ENCODE results near the gene CCL18. TPM values are rescaled to one million over a fixed set of nuclear protein-coding genes. Genes with fewer than 3 reads are reported as not detected.

Gene CCL18
- total and polyA plus RNA-seq, 2 of the 4 experiments (the other 2 are of a cell fraction) = not detected

GRCh38 chr17:36024106-36024869, 39.8 kb upstream of the CCL18 start:
- no peak overlapping the region for H4K5ac ChIP-seq (ENCODE audit: low read depth, low read length)
- no peaks in the 10 kb centered on the region for H3K9me1 ChIP-seq (ENCODE audit: insufficient read depth, low read length)
- no peak overlapping the region for H2BK20ac ChIP-seq (ENCODE audit: low read depth, low read length)
- H2AK9ac ChIP-seq (replicated peaks; ENCODE audit: low read depth, low read length, poor library complexity) = no peak overlapping the region
- no peak overlapping the region for H3K4ac ChIP-seq (ENCODE audit: low read depth, low read length)
- no peak overlapping the region for H3K56ac ChIP-seq (ENCODE audit: extremely low read depth, insufficient read depth, low read length)
- H3K4me2 ChIP-seq (ENCODE audit: low read depth, low read length) = no peak overlapping the region
- H3K9me3 ChIP-seq (ENCODE audit: control insufficient read depth, insufficient read depth, low read length) = no peaks in the 10 kb centered on the region
- H3K4me1 ChIP-seq (ENCODE audit: control insufficient read depth, insufficient read depth, low read length) = no peaks in the 10 kb centered on the region
- in situ Hi-C loops (cut with MboI; ENCODE audit: low sequenced_read_pairs) (no loop called here), dilution Hi-C loops (cut with HindIII; ENCODE audit: low sequenced_read_pairs, unreplicated experiment) (no loop called here), intact Hi-C loops (cut with micrococcal nuclease) (no loop called here)
- H2AK5ac ChIP-seq (ENCODE audit: low read depth, low read length) = no peak overlapping the region
- DNase-seq = no peak
- H3K4me3 ChIP-seq (ENCODE audit: insufficient read depth, low read depth, low read length) = no peak overlapping the region
- no peak overlapping the region for H3K23ac ChIP-seq (ENCODE audit: low read depth, low read length)
- no peak overlapping the region for H3K27ac ChIP-seq (ENCODE audit: insufficient read depth, low read length)
- H2BK15ac ChIP-seq (ENCODE audit: low read depth, low read length) = no peak overlapping the region
- H3K18ac ChIP-seq (ENCODE audit: low read depth, low read length) = no peak overlapping the region
- TF ChIP-seq MXI1 (IDR thresholded peaks at IDR 0.05; ENCODE audit: borderline replicate concordance, low read depth, low read length) = no peak
- no peak for TF ChIP-seq RAD21 (IDR thresholded peaks at IDR 0.05; ENCODE audit: low read length)
- TF ChIP-seq, protein P1, sequence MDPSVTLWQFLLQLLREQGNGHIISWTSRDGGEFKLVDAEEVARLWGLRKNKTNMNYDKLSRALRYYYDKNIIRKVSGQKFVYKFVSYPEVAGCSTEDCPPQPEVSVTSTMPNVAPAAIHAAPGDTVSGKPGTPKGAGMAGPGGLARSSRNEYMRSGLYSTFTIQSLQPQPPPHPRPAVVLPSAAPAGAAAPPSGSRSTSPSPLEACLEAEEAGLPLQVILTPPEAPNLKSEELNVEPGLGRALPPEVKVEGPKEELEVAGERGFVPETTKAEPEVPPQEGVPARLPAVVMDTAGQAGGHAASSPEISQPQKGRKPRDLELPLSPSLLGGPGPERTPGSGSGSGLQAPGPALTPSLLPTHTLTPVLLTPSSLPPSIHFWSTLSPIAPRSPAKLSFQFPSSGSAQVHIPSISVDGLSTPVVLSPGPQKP (IDR thresholded peaks at IDR 0.05; ENCODE audit: borderline replicate concordance, low read depth, low read length) = no peak
- TF ChIP-seq, protein P2, sequence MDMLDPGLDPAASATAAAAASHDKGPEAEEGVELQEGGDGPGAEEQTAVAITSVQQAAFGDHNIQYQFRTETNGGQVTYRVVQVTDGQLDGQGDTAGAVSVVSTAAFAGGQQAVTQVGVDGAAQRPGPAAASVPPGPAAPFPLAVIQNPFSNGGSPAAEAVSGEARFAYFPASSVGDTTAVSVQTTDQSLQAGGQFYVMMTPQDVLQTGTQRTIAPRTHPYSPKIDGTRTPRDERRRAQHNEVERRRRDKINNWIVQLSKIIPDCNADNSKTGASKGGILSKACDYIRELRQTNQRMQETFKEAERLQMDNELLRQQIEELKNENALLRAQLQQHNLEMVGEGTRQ (IDR thresholded peaks at IDR 0.05; ENCODE audit: low read depth, low read length) = no peak
- TF ChIP-seq SMC3 (IDR thresholded peaks at IDR 0.05; ENCODE audit: low read depth, low read length) = no peak
- TF ChIP-seq BHLHE40 (IDR thresholded peaks at IDR 0.05; ENCODE audit: low read depth, low read length) = no peak
- TF ChIP-seq FOS (IDR thresholded peaks at IDR 0.05; ENCODE audit: low read depth, low read length) = no peak
- no peak for TF ChIP-seq CEBPB (IDR thresholded peaks at IDR 0.05; ENCODE audit: low read depth, low read length)
- TF ChIP-seq RCOR1 (IDR thresholded peaks at IDR 0.05; ENCODE audit: insufficient replicate concordance, low read length) = no peak
- no peak for TF ChIP-seq POLR2A (IDR thresholded peaks at IDR 0.05; ENCODE audit: low read depth, low read length)
- no peak for TF ChIP-seq MAFK (IDR thresholded peaks at IDR 0.05; ENCODE audit: low read depth, low read length)
- no peak for TF ChIP-seq RFX5 (IDR thresholded peaks at IDR 0.05; ENCODE audit: low read depth, low read length)
- TF ChIP-seq NFE2L2 (IDR thresholded peaks at IDR 0.05; ENCODE audit: low read depth, low read length) = no peak
- no peak for TF ChIP-seq MAZ (IDR thresholded peaks at IDR 0.05; ENCODE audit: borderline replicate concordance, low read depth, low read length)
- no peak overlapping the region for H4K8ac ChIP-seq (ENCODE audit: low read depth in 2 of 2, low read length in 2 of 2)
- no peak for ATAC-seq (ENCODE audit: low read depth)
- no peaks in the 10 kb centered on the region for H4K20me1 ChIP-seq (ENCODE audit: insufficient read depth, low read length)
- H4K91ac ChIP-seq (ENCODE audit: insufficient read depth, low read depth, low read length) = no peak overlapping the region
- no CpG with 5 or more reads among the region's 6 CpGs for WGBS, 2 experiments (ENCODE audit: extremely low coverage in 2 of 2, insufficient read length in 1 of 2)
- no peak overlapping the region for H2BK120ac ChIP-seq (ENCODE audit: low read depth, low read length)
- H3K9ac ChIP-seq (ENCODE audit: low read depth, low read length) = no peak overlapping the region
- no TSS peak for BruUV-seq (replicated peaks)
- no peak overlapping the region for H2BK5ac ChIP-seq (ENCODE audit: low read depth, low read length, poor library complexity, severe bottlenecking)
- ChIA-PET CTCF (no interaction called here), POLR2A (ENCODE audit: unreplicated experiment) (no interaction called here)
- H3K27me3 ChIP-seq (ENCODE audit: control insufficient read depth, insufficient read depth, low read length) = no peaks in the 10 kb centered on the region
- no peak overlapping the region for H2AFZ ChIP-seq (replicated peaks; ENCODE audit: low read length, poor library complexity)
- no peak overlapping the region for H3K14ac ChIP-seq (replicated peaks; ENCODE audit: low read depth, low read length)
- no peaks in the 10 kb centered on the region for H3K36me3 ChIP-seq (ENCODE audit: control insufficient read depth, insufficient read depth, low read length)
- H3K79me1 ChIP-seq (ENCODE audit: low read depth in 1 of 2, low read length in 2 of 2) = no peaks in the 10 kb centered on the region
